MM.1S (cell line): Measurements from ENCODE around the gene RCVRN.

Source experiments
- DNase-seq: peaks from one replicate; pipeline ENCODE4 v3.0.0-alpha.2; 2015
- H2AFZ ChIP-seq: fragments of 300-600 bp; sonication (generic); 2 replicates; pipeline ENCODE4 v1.6.0; 2016; ENCODE audit warnings: antibody characterized with exemption, low read length
- H3F3A ChIP-seq: fragments of 300-600 bp; sonication (generic); 2 replicates; pipeline ENCODE4 v1.6.1; 2016; ENCODE audit warnings: mild to moderate bottlenecking, antibody characterized with exemption, low read length, moderate library complexity, mixed read lengths; ENCODE audit not compliant: insufficient read depth
- H3K27ac ChIP-seq: fragments of 300-600 bp; sonication (generic); 2 replicates; pipeline ENCODE4 v1.5.1; 2016; ENCODE audit warnings: mild to moderate bottlenecking, low read length
- H3K27me3 ChIP-seq: fragments of 300-600 bp; sonication (generic); replicated peaks from 2 replicates; pipeline ENCODE4 v1.6.0; 2016; ENCODE audit warnings: low read length; ENCODE audit not compliant: insufficient read depth
- H3K36me3 ChIP-seq: fragments of 300-600 bp; sonication (generic); replicated peaks from 2 replicates; pipeline ENCODE4 v1.6.1; 2016; ENCODE audit warnings: mild to moderate bottlenecking, low read length, mixed read lengths; ENCODE audit not compliant: insufficient read depth
- H3K4me1 ChIP-seq: fragments of 300-600 bp; sonication (generic); 2 replicates; pipeline ENCODE4 v1.6.1; 2016; ENCODE audit warnings: low read length, mixed read lengths
- H3K4me2 ChIP-seq: fragments of 300-600 bp; sonication (generic); 2 replicates; pipeline ENCODE4 v1.6.0; 2016; ENCODE audit warnings: low read depth, low read length
- H3K4me3 ChIP-seq: fragments of 300-600 bp; sonication (generic); 2 replicates; pipeline ENCODE4 v1.5.1; 2016; ENCODE audit warnings: low read length, mixed read lengths
- H3K79me2 ChIP-seq: fragments of 300-600 bp; sonication (generic); 2 replicates; pipeline ENCODE4 v1.6.1; 2016; ENCODE audit warnings: mixed run types, low read length, mixed read lengths
- H3K9ac ChIP-seq: fragments of 300-600 bp; sonication (generic); 2 replicates; pipeline ENCODE4 v1.6.1; 2016; ENCODE audit warnings: low read length, mixed read lengths
- H3K9me2 ChIP-seq: fragments of 300-600 bp; sonication (generic); replicated peaks from 2 replicates; pipeline ENCODE4 v1.6.1; 2016; ENCODE audit warnings: mild to moderate bottlenecking, low read length, mixed read lengths; ENCODE audit not compliant: insufficient read depth
- H3K9me3 ChIP-seq: fragments of 300-600 bp; sonication (generic); replicated peaks from 2 replicates; pipeline ENCODE4 v1.6.1; 2016; ENCODE audit warnings: mild to moderate bottlenecking, low read length, mixed read lengths; ENCODE audit not compliant: insufficient read depth
- H4K20me1 ChIP-seq: fragments of 300-600 bp; sonication (generic); 2 replicates; pipeline ENCODE4 v1.6.1; 2016; ENCODE audit warnings: mild to moderate bottlenecking, low read length, moderate library complexity, mixed read lengths; ENCODE audit not compliant: insufficient read depth
- CTCF ChIP-seq: fragments of 300-600 bp; sonication (generic); IDR thresholded peaks from 2 replicates; pipeline ENCODE4 v1.5.1; 2016; ENCODE audit warnings: antibody characterized with exemption, low read length, mixed read lengths
- EZH2 ChIP-seq: fragments of 300-600 bp; sonication (generic); optimal IDR thresholded peaks from 2 replicates; pipeline ENCODE3; 2017; ENCODE audit warnings: low read depth, mild to moderate bottlenecking, antibody characterized with exemption, low read length, mixed read lengths
- EZH2phosphoT487 ChIP-seq: fragments of 300-600 bp; sonication (generic); IDR thresholded peaks from 2 replicates; pipeline ENCODE4 v1.6.1; 2018; ENCODE audit warnings: antibody characterized with exemption, low read length

RCVRN gene

GRCh38 chr17:9917131-9917530 is 12.1 kb upstream of the RCVRN start:
- Histone ChIP-seq H3K27me3 (no peaks in the 10 kb centered on the region; the same call in 1 of the 2 replicates), H4K20me1 (no peaks in the 10 kb centered on the region), H2AFZ (no peak overlapping the region), H3K9ac (no peak overlapping the region), H3K9me2 (no peaks in the 10 kb centered on the region), H3K27ac (no peak overlapping the region), H3K4me2 (no peak overlapping the region), H3K4me3 (no peak overlapping the region), H3K36me3 (no peaks in the 10 kb centered on the region), H3K79me2 (no peaks in the 10 kb centered on the region), H3K4me1 (no peaks in the 10 kb centered on the region), H3K9me3 (no peaks in the 10 kb centered on the region), H3F3A (no peaks in the 10 kb centered on the region)
- DNase-seq = no peak
- TF ChIP-seq CTCF (no peak), EZH2phosphoT487 (no peak), EZH2 (no peak)

- no peak for TF ChIP-seq CTCF
- no peak for TF ChIP-seq EZH2phosphoT487
- no peak for TF ChIP-seq EZH2
- Histone ChIP-seq H3K4me2 (no peak overlapping the region), H3K27me3 (no peaks in the 10 kb centered on the region; the same call in 1 of the 2 replicates), H3K9me3 (no peaks in the 10 kb centered on the region), H3K36me3 (no peaks in the 10 kb centered on the region), H3K79me2 (no peaks in the 10 kb centered on the region), H4K20me1 (no peaks in the 10 kb centered on the region), H3K4me3 (no peak overlapping the region), H3K9me2 (no peaks in the 10 kb centered on the region), H3K27ac (no peak overlapping the region), H3K4me1 (no peaks in the 10 kb centered on the region), H2AFZ (no peak overlapping the region), H3F3A (no peaks in the 10 kb centered on the region), H3K9ac (no peak overlapping the region)
- DNase-seq = no peak
Observed at GRCh38 chr17:9916108-9916507, 11.0 kb upstream of the RCVRN start.

GRCh38 chr17:9913476-9913875 is 8.4 kb upstream of the RCVRN start:
- Histone ChIP-seq H3F3A (no peaks in the 10 kb centered on the region), H2AFZ (no peak overlapping the region), H3K9me2 (no peaks in the 10 kb centered on the region), H3K4me3 (no peak overlapping the region), H3K9me3 (no peaks in the 10 kb centered on the region), H3K9ac (no peak overlapping the region), H3K79me2 (no peaks in the 10 kb centered on the region), H3K36me3 (no peaks in the 10 kb centered on the region), H3K4me2 (no peak overlapping the region), H3K27ac (no peak overlapping the region), H3K27me3 (peaks cover 4% of the 10 kb centered on the region; the same call in 1 of the 2 replicates), H4K20me1 (no peaks in the 10 kb centered on the region), H3K4me1 (no peaks in the 10 kb centered on the region)
- DNase-seq = no peak
- no peak for TF ChIP-seq EZH2
- TF ChIP-seq EZH2phosphoT487 = no peak
- TF ChIP-seq CTCF = no peak
